GM18861 (cell line): Measurements from ENCODE around the gene OR2J3.
"Not testable (repeated sequence)": the region's sequence is repeated elsewhere in the genome, so short reads cannot be mapped to it uniquely, and the experiment has no call there.

Experiments
- ATAC-seq: cut with Tn5 transposase; IDR thresholded peaks from one replicate; pipeline ENCODE4 v1.9.1; 2021; ENCODE audit not compliant: unreplicated experiment

Gene OR2J3

DNA sequence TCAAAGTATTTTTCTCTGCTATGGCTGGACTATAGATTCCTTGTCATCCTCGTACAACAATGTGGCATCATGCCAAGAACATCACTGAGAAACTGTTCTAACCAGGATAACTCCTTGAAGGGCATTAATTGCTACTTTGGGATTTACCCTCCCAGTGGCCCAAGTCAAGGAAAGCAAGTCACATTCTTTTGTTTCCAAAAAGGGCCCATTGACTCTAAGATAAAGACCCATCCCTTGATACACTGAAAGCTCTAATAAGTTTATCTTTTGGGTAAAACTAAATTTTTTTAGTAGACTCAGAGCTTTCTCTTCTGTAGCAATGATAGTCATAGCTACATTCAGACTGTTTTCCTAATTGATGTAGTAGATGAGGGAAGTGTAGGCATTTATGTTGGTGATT is at the start of gene OR2J3:
OR2J3 (plus strand) TSS at position 301 of the 400 bp plus-strand sequence. CDS start 3,833 bp downstream, outside the sequence.
- ATAC-seq: no peak

- ATAC-seq: no peak
Measured at GRCh38 chr6:29071831-29072723, 35.8 kb upstream of the OR2J3 start.

DNA sequence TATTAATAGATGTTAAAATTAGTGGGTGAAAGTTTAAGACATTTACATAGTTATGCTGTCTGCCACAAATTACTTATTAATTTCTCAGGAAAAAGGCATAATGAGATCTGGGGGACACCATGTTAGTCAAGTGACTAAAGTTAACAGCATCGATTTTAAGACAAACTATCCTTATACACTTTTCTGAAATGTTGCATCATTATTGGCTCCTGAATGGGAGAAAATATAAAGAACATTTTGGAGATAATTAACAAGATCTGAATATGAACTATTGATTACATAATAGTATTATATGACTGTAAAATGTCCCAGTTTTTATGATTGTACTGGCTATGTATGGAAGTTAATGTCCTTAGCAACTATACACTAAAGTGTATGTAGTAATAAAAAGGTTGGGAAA is 28.7 kb upstream of the OR2J3 start:
- no peak for ATAC-seq

GRCh38 chr6:29081312-29081711 is 26.5 kb upstream of the OR2J3 start:
- no peak for ATAC-seq

DNA sequence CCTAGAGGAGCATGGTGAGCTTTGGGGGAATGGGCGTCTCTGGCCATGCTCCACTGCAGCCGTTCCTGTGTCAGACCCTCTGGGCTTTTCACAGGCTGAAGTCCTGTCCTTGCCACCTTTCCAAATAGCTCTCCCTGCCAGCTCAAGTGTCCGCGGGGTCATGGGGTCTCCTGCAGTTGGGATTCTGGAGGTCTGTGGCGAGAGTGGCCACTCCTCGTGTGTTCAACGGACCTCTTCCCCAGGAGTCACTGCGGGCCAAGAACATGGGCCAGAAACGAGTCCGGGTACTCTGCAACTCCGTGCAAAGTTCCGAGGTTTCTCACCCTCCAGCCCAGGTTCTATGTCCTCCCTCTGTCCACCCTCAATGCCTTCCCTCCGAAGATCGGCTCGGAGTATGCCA is 25.4 kb upstream of the OR2J3 start:
- ATAC-seq: no peak

DNA sequence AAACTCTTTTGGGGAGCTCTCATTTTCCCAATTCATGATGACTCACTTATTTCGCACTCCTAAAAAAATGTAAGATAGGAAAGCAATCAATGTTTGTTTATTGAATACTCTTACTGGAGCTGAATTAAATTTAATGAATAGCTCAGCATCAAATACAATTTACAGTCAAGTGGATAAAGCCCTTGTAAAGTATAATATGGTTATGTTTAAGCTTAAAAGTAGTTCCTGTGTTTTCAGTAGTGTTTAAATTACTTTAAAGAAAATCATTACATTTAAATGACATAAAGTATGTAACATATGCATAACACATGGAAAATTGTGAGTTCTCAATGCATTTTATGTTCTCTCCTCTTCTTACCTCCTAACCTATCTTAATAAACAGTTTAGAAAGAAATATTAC is 20.6 kb upstream of the OR2J3 start, which contains the start of gene OR2B3:
OR2B3 (minus strand) TSS at position 101 of the 400 bp plus-strand sequence; CDS start at position 36, 65 bp downstream.
- ATAC-seq: no peak

DNA sequence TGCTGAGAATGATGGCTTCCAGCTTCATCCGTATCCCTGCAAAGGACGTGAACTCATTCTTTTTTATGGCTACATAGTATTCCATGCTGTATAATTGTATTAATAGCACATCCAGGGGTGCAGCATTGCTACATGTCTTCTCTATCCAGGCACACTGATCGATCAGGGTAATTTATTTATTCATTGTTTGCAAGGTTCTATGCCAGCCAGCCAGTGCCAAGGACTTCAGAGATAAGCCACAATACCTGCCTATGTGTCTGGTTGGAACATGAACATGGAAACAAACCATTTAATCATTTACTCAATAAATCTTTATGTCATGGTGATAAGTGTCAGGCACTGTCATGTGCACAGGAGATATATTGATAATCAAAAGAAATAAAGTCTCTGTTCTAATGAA is 14.9 kb upstream of the OR2J3 start:
- ATAC-seq: no peak

DNA sequence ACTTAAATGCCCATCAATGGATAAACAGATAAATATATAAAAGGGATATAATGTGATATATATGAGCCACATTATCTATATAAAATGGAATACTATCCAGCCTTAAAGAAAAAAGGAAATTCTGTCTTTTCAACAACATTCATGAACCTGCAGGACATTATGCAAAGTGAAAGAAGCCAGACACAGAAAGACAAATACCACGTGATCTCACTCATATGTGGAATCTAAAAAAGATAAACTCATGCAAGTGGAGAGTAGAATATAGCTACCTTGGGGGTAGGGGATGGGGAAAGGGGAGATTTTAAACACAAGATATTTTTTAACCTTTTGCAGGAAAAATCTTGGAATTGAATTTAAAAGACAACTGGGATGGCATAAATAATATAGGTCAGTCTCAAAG is 10.1 kb upstream of the OR2J3 start:
- ATAC-seq: no peak

GRCh38 chr6:29099190-29099589 is 8.7 kb upstream of the OR2J3 start, which contains the start of gene OR2J1:
Gene OR2J1, plus strand, starts transcription at chr6:29099490. Its CDS starts 1,453 bp downstream, at chr6:29100943.
- ATAC-seq: no peak

DNA sequence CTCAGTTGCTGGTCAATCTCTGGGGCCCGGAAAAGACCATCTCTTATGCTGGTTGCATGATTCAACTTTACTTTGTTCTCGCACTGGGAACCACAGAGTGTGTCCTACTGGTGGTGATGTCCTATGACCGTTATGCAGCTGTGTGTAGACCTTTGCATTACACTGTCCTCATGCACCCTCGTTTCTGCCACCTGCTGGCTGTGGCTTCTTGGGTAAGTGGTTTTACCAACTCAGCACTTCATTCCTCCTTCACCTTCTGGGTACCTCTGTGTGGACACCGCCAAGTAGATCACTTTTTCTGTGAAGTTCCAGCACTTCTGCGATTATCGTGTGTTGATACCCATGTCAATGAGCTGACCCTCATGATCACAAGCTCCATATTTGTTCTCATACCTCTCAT is 4.3 kb downstream of the OR2J3 start:
- no peak for ATAC-seq

DNA sequence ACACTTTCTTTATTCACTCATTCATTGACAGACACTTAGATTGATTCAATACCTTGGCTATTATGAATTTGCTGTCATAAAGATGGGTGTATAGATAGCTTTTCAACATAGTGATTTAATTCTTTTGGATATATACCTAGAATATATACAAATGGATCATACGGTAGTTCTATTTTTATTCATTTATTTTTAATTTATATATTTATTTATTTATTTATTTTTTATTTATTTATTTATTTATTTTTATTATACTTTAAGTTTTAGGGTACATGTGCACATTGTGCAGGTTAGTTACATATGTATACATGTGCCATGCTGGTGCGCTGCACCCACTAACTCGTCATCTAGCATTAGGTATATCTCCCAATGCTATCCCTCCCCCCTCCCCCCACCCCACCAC is 7.1 kb downstream of the OR2J3 start:
- ATAC-seq: not testable (repeated sequence)

DNA sequence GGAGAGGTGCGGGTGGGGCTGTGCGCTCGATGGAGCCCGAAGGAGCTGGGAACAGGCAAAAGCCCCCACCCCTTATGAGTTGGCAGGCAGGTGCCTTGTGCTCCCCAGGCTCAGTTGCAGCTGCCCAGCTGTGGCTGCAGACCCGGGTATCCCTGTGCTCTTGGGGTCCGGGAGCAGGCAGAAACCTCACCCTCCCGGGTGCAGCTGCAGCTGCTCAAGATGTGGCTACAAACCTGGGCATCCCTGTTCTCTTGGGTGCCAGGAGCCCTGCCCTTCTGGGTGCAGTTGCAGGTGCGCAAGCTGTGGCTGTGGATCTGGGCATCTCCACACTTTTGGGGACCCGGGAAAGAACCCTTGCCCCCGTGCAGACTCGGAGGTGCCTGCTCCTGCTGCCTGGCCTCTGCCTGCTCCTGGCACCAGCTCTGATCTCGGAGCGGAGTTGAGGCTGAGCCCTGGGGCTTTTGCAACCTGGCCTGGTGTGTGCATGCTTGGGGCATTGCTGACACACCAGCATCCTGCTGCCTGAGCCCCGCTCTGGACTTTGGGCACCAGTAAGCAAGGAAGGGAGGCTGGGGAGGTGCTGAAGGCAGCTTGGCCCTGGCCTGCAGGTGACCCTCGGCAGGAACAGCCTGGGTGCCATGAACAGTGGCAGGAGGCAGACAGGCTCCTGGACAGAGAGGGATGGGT is 21.6 kb downstream of the OR2J3 start:
- ATAC-seq: no peak

DNA sequence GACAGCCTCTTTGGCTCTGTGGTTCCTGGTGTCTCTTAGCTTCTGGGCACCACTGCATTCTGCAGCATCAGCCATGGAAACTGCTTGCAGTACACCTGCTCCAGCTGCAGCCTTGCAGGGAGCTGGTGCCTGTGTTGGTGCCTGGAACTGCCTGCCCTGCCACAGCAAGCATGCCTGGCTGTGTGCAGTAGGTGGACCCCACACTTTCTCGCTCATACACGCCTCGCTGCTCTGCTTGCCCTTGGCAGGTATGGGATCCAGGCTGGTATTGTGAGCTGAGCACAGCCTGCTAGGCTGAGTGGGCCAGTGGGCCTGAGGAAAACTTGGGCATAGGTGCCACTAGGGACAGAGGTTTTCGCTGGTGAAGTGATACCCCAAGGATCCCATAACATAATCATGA is 22.8 kb downstream of the OR2J3 start:
- ATAC-seq: no peak

- no peak for ATAC-seq
Measured at GRCh38 chr6:29131691-29132090, 23.8 kb downstream of the OR2J3 start.

GRCh38 chr6:29137724-29138123 is 29.9 kb downstream of the OR2J3 start:
- ATAC-seq: no peak

- ATAC-seq: no peak
Measured at GRCh38 chr6:29141606-29142005, 33.7 kb downstream of the OR2J3 start.

GRCh38 chr6:29142309-29142708 is 34.5 kb downstream of the OR2J3 start:
- no peak for ATAC-seq

GRCh38 chr6:29146179-29146578 is 38.3 kb downstream of the OR2J3 start:
- ATAC-seq: no peak

GRCh38 chr6:29147074-29147473 is 39.2 kb downstream of the OR2J3 start:
- ATAC-seq: no peak

DNA sequence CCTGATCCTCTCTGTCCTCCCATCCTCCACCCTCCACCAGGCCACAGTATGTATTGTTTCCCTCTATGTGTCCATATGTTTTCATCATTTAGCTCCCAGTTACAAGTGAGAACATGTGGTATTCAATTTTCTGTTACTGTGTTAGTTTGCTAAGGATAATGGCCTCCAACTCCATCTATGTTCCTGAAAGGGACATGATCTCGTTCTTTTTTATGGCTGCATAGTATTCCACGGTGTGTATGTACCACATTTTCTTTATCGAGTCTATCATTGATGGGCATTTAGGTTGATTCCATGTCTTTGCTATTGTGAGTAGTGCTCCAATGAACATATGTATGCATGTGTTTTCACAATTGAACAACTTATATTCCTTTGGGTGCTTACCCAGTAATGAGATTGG is 41.6 kb downstream of the OR2J3 start:
- not testable (repeated sequence) for ATAC-seq

GRCh38 chr6:29153083-29153482 is 45.2 kb downstream of the OR2J3 start:
- no peak for ATAC-seq

GRCh38 chr6:29155182-29155581 is 47.3 kb downstream of the OR2J3 start:
- ATAC-seq: not testable (repeated sequence)
